BJ (cell line): ENCODE measurements around the gene PLA2G4C. TPM values are rescaled to one million over a fixed set of nuclear protein-coding genes. Genes with fewer than 3 reads are reported as not detected.

ENCODE experiments used
- CTCF ChIA-PET: fragments of 350-600 bp; formaldehyde crosslinking; extraction: SDS; loops from one replicate; lab custom pipeline; 2021; ENCODE audit warnings: antibody characterized with exemption, inconsistent platforms; lab: Yijun Ruan, JAX
- POLR2A ChIA-PET: fragments of 300-600 bp; sonication (Branson Sonifier 250); formaldehyde crosslinking; extraction: SDS; loops from one replicate; lab custom pipeline; 2021; ENCODE audit warnings: antibody characterized with exemption; lab: Charles Lee
- DNase-seq: peaks from one replicate; pipeline ENCODE4 v3.0.0-alpha.2; 2011; ENCODE audit warnings: low read depth
- H3K27me3 ChIP-seq: 2 replicates; pipeline ENCODE4 v1.6.0; 2011; ENCODE audit warnings: low read length; ENCODE audit not compliant: control insufficient read depth, insufficient read depth
- H3K36me3 ChIP-seq: 2 replicates; pipeline ENCODE4 v1.5.1; 2011; ENCODE audit warnings: low read length; ENCODE audit not compliant: control insufficient read depth, insufficient read depth
- H3K4me3 ChIP-seq: 2 replicates; pipeline ENCODE4 v1.5.1; 2011; ENCODE audit warnings: low read depth, mild to moderate bottlenecking, control low read depth, low read length
- polyA plus RNA-seq: library from polyadenylated mRNA; depleted of rRNA; stranded (reverse); fragments of >200 nt; gene quantifications from 2 replicates; pipeline ENCODE4 v1.2.3, GENCODE V29; 2011
- TF ChIP-seq, protein P1 (sequence below): IDR thresholded peaks from 2 replicates; pipeline ENCODE4 v1.5.1; 2011; ENCODE audit warnings: low read depth, mild to moderate bottlenecking, control low read depth, inconsistent platforms, low read length, moderate library complexity; ENCODE audit not compliant: insufficient read depth

The PLA2G4C gene
- polyA plus RNA-seq, 1 experiment, result 11.3 TPM

DNA sequence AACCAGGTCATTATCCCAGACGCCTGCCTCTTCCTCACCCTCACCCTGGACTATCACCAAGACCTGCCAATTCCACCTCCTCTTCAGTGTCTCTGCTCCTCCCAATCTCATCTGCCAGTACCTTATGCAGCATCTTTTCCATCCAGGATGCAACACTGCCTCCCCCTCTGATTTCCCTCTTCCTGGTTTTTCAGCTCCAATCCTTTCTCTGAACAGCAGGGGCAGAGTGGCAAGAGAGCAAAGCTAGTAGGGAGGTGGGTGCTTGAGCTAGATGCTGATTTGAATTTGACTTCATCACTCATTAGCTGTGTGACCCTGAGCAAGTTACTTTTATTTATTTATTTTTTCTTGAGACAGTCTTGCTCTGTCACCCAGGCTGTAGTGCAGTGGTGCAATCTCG, 41.2 kb downstream of the PLA2G4C start:
- CTCF ChIA-PET, result interaction anchor here (0.6 kb wide), 2 partner anchors 9 to 30 kb away, joined by 3 read pairs; no protein-coding TSS in a partner anchor
- H3K4me3 ChIP-seq, result no peak overlapping the region
- H3K36me3 ChIP-seq, result no peaks in the 10 kb centered on the region
- TF ChIP-seq, protein P1, sequence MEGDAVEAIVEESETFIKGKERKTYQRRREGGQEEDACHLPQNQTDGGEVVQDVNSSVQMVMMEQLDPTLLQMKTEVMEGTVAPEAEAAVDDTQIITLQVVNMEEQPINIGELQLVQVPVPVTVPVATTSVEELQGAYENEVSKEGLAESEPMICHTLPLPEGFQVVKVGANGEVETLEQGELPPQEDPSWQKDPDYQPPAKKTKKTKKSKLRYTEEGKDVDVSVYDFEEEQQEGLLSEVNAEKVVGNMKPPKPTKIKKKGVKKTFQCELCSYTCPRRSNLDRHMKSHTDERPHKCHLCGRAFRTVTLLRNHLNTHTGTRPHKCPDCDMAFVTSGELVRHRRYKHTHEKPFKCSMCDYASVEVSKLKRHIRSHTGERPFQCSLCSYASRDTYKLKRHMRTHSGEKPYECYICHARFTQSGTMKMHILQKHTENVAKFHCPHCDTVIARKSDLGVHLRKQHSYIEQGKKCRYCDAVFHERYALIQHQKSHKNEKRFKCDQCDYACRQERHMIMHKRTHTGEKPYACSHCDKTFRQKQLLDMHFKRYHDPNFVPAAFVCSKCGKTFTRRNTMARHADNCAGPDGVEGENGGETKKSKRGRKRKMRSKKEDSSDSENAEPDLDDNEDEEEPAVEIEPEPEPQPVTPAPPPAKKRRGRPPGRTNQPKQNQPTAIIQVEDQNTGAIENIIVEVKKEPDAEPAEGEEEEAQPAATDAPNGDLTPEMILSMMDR, result no peak
- POLR2A ChIA-PET, result no interaction called here
- H3K27me3 ChIP-seq, result no peaks in the 10 kb centered on the region
- DNase-seq, result no peak

DNA sequence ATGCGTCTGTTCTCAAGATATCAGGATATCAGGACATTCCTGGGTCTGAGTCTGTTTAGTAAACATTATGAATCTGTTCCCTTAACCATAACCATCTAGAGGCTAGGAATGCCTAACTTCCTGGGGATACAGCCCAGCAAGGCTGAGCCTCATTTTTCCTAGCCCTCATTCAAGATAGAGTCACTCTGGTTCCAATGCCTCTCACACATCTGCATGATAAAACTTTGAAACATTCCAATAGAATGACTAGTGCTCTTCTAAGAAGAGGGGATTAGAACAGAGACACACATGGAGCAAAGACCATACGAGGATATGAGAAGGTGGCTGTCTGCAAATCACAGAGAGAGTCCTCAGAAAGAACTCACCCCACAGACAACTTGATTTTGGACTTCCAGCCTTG, 46.1 kb downstream of the PLA2G4C start:
- TF ChIP-seq, protein P1, result no peak
- ChIA-PET POLR2A (no interaction called here), CTCF (no interaction called here)

DNA sequence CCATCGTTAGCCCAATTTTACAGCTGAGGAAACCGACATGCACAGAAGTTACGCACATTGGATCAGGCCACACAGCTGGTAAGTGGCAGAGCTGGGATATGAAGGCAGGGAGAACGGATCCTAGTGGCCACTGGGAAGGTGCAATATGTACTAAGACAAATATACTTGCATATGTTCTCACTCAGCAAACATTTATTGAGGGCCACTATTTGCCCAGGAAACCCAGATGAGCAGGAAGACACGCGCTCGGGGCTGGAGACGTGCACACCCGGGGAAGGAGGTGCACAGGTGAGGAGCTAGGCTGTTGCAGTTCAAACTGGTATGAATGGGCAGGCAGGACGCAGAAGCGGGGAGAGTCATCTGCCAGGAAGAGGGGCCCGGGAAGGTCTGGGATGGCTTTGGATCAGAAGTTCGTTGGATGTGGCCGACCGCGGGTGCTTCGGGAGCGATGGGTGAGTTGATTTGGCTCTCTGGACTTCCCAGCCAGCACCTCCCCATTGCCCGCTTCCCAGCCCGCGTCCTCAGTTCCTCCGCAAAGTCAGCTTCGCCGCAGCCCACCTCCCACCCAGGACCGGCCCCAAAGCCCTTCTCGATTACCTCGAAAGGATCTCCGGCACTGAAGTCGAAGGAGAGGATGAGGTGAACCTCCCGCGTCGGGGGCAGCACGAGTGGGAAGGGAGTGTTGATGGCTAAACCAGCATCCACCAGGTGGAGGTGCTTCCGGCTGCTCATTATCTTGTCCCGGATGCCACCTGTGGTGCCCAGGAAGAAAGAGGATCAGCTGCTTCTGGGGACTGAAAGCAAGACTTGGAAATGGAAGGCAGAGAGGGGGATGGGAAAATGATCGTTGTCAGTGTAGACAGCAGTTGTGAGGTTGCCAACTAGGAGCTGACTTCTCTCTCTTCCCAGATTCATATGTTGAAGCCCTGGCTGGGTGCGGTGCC, 48.9 kb downstream of the PLA2G4C start:
- ChIA-PET POLR2A (no interaction called here), CTCF (interaction anchor here (1.0 to 1.3 kb wide), 2 partner anchors 19 to 99 kb away, joined by 3 read pairs; no protein-coding TSS in a partner anchor)
- DNase-seq, result no peak

More for the DNA sequence above, 46.1 kb downstream of the PLA2G4C start:
- H3K36me3 ChIP-seq, result no peaks in the 10 kb centered on the region
- H3K27me3 ChIP-seq, result peaks cover 1% of the 10 kb centered on the region; the same call in 1 of the 2 replicates
- H3K4me3 ChIP-seq, result no peak overlapping the region
- DNase-seq, result no peak

DNA sequence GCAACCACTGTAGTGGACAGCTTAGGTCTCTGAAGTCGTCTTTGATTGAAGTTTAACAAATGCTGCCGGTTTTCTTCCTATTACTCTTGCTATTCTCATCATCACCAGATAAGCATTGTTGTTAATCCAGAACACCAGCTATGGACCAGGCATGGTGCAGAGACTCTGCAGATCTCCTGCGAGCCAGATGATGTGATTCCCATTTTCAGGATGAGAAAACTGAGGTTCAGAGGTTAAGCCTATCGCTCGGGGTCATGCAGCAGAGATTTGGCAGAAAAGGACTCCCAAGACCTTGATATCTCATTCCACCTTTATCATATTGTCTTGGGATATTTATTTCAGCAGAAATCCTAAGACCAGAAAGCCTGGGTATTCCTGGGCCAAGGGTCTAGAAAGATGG, 50.2 kb downstream of the PLA2G4C start:
- CTCF ChIA-PET, result interaction anchor here (1.0 to 1.1 kb wide), 2 partner anchors 9 to 18 kb away, joined by 3 read pairs; no protein-coding TSS in a partner anchor
- TF ChIP-seq, protein P1, result no peak
- DNase-seq, result no peak

More for the DNA sequence above, 48.9 kb downstream of the PLA2G4C start:
- H3K36me3 ChIP-seq, result no peaks in the 10 kb centered on the region
- no peak overlapping the region for H3K4me3 ChIP-seq
- peaks cover 1% of the 10 kb centered on the region; the same call in 1 of the 2 replicates for H3K27me3 ChIP-seq
- TF ChIP-seq, protein P1, result no peak

GRCh38 chr19:48059331-48059730, 51.3 kb downstream of the PLA2G4C start:
- no peak for DNase-seq
- H3K4me3 ChIP-seq, result no peak overlapping the region
- peaks cover 1% of the 10 kb centered on the region; the same call in 1 of the 2 replicates for H3K27me3 ChIP-seq
- TF ChIP-seq, protein P1, result no peak
- ChIA-PET CTCF (interaction anchor here (0.6 kb wide), 1 partner anchor 29 kb away, joined by 5 read pairs; no protein-coding TSS in a partner anchor), POLR2A (no interaction called here)
- no peaks in the 10 kb centered on the region for H3K36me3 ChIP-seq

More for the DNA sequence above, 50.2 kb downstream of the PLA2G4C start:
- no peaks in the 10 kb centered on the region for H3K36me3 ChIP-seq
- no peak overlapping the region for H3K4me3 ChIP-seq
- POLR2A ChIA-PET, result no interaction called here
- H3K27me3 ChIP-seq, result peaks cover 1% of the 10 kb centered on the region; the same call in 1 of the 2 replicates
